Omental fat pad (tissue), 4 donors: ENCODE results near the gene PLA2G4C. TPM values are rescaled to one million over a fixed set of nuclear protein-coding genes. Genes with fewer than 3 reads are reported as not detected.

ENCODE experiments used
- ATAC-seq: fragments of 150-250 bp; one replicate; pipeline ENCODE4 v1.9.1; 2016; ENCODE audit warnings: mild to moderate bottlenecking, moderate library complexity; ENCODE audit not compliant: low FRiP score
- DNase-seq: peaks from one replicate; pipeline ENCODE4 v3.0.0-alpha.2; 2019; ENCODE audit warnings: low spot score
- total RNA-seq, 4 donors: library from RNA; depleted of rRNA; stranded (reverse); fragments of >200 nt; gene quantifications; one replicate each; pipeline ENCODE4 v1.1.0, GENCODE V29; 2016
- TF ChIP-seq, protein P1 (sequence below), 3 donors: fragments of 450-650 bp; IDR thresholded peaks; one replicate each; pipeline ENCODE4 v1.5.1; 2016 to 2017; ENCODE audit warnings: antibody characterized with exemption in 3 of 3, mild to moderate bottlenecking in 3 of 3, moderate library complexity in 2 of 3

PLA2G4C gene
- total RNA-seq, 4 donors from 2014 or later: 1.7 to 5.7 (median 3.9) TPM

DNA sequence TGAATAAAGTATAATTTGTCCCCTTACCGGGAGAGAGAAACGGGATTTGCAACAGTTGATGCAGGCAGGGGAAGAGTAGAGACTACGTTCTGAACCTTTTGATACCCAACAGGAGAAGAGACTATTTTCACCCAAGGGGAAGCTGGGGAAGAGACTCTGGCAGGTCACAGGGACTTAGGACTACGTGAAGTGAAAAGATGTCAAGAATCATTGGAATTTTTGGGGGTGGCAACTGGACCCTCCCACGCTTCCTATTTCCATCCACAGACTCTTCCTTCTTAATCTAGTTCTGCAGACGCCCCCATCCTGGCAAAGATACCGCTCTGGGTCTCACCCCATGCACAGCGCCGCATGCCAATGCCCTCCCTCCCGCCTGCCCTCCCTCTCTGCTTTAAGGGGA is 80.5 kb downstream of the PLA2G4C start:
- ATAC-seq (no peak), DNase-seq (no peak)
- TF ChIP-seq, protein P1, sequence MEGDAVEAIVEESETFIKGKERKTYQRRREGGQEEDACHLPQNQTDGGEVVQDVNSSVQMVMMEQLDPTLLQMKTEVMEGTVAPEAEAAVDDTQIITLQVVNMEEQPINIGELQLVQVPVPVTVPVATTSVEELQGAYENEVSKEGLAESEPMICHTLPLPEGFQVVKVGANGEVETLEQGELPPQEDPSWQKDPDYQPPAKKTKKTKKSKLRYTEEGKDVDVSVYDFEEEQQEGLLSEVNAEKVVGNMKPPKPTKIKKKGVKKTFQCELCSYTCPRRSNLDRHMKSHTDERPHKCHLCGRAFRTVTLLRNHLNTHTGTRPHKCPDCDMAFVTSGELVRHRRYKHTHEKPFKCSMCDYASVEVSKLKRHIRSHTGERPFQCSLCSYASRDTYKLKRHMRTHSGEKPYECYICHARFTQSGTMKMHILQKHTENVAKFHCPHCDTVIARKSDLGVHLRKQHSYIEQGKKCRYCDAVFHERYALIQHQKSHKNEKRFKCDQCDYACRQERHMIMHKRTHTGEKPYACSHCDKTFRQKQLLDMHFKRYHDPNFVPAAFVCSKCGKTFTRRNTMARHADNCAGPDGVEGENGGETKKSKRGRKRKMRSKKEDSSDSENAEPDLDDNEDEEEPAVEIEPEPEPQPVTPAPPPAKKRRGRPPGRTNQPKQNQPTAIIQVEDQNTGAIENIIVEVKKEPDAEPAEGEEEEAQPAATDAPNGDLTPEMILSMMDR (IDR thresholded peaks at IDR 0.05): no peak

DNA sequence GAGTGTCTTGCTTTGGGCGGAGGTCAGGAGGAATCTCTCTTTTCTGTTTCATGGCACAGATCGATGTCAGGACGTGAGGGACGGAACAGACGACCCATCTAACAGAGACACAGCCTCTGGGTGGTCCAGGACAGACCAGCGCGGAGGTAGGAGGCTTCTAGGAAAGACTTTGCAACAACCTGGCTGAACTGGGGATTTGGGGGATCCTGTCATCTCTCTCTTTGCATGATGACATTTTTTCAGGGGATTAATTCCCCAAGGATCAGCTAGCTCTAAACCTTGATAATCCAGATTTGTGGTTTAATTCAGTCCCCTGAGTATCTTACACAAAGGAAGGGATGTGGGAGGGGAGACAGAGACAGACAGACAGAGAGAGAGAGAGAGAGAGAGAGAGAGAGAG is 81.2 kb downstream of the PLA2G4C start:
- DNase-seq (no peak), ATAC-seq (no peak)
- TF ChIP-seq, protein P1 (IDR thresholded peaks at IDR 0.05): no peak

DNA sequence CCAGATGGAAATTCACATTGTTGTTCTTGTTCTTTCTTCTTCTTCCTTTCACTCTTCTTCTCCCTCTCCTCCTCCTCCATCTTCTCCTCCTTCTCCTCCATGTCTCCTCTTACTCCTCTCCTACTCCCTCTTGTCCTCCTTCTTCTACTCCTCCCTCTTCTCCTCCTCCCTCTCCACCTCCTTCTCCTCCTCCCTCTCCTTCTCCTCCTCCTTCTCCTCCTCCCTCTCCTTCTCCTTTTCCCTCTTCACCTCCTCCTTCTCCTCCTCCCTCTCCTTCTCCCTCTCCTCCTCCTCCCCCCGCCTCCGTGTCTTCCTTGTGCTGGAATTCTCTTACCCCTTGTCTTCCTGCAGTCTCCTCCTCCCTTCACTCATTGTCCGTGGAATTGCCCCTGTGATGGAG is 85.1 kb downstream of the PLA2G4C start:
- DNase-seq (no peak), ATAC-seq (no peak)
- TF ChIP-seq, protein P1 (IDR thresholded peaks at IDR 0.05): no peak

DNA sequence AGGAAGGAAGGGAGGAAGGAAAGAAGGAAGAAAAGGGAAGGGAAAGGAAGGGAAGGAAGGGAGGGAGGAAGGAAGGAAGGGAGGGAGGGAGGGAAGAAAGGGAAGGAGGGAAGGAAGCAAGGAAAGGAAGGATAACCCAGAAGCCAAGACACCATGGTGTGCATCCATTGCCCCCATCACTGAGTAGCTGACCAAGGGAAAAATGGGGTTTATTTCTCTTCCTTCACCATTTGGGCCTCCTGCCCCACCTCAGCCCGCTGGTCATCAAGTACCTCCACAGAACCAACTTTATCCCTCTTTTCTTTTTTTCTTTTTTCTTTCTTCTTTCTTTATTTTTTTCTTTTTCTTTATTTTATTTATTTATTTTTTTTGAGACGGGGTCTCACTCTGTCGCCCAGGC is 87.1 kb downstream of the PLA2G4C start:
- ATAC-seq (no peak), DNase-seq (no peak)
- TF ChIP-seq, protein P1 (IDR thresholded peaks at IDR 0.05): no peak

DNA sequence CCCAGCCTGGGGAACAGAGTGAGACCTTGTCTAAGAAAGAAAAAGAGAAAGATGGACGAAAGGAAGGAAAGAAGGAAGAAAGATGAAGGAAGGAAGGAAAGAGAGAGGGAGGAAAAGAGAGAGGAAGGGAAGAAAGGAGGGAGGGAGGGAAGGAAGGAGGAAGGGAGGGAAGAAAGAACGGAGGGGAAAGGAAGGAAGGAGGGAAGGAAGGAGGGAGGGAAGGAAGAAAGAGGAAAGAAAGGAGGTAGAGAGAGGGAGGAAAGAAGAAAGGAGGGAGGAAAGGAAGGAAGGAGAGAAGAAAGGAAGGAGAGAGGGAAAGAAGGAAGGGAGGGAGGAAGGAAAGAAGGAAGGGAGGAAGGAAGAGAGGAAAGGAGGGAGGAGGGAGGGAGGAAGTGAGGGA is 87.6 kb downstream of the PLA2G4C start:
- no peak for ATAC-seq
- TF ChIP-seq, protein P1 (IDR thresholded peaks at IDR 0.05): no peak
- no peak for DNase-seq

DNA sequence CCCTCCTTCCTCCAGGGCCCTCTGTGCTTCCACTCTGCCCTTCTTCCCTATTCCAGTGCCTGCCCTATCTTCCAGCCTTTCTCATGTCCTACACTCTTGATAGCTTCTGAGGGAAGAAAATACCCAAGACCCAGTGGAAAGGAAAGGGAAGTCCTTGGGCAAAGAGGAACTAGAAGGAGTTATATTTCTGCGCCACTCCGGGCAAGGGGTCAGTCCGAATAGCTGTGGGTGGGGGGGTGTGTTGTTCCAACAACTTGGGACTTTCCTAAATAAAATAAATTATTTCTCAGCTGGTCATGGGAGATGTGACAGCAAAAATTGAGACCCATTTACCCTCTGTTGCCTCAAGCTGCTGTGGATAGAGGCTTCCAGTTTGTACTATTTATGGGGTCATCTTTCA is 89.9 kb downstream of the PLA2G4C start:
- ATAC-seq: no peak
- TF ChIP-seq, protein P1 (IDR thresholded peaks at IDR 0.05): no peak
- DNase-seq: no peak

DNA sequence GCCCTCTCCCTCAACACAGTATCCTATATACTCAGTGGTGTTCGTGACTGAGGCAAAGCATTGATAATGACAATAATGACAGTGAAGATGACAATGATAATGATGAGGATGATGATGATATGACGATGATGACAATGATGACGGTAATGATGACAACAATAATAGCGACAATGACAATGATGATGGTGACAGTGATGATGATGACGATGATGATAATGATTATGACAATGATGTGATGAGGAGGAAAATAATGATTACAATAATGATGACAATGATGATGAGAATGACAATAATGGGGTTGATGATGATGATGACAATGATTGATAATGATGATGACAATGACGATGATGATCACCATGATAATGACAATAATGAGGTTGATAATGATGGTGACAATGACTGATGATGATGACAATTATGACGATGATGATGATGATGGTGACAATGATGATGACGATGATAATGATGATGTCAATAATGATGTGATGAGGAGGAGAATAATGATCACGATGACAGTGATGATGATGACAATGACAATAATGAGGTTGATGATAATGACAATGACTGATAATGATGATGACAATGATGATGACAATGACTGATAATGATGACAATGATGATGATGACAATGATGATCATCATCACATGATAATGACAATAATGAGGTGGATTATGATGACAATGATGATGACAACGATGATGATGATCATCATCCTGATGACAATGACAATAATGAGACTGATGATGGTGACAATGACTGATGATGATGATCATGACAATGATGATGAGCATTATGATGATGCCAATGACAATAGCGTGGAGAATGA is 99.5 kb downstream of the PLA2G4C start:
- no peak for DNase-seq
- TF ChIP-seq, protein P1 (IDR thresholded peaks at IDR 0.05): no peak
- ATAC-seq: no peak
